IPS-18c (cell line): ENCODE results near the gene DRC1.
"Not testable (repeated sequence)": the region's sequence is repeated elsewhere in the genome, so short reads cannot be mapped to it uniquely, and the experiment has no call there.

Experiments used
- H3K4me3 ChIP-seq: 2 replicates; pipeline ENCODE4 v1.7.0; 2013; ENCODE audit warnings: low read depth, mild to moderate bottlenecking, low read length, moderate library complexity; ENCODE audit not compliant: insufficient read depth
- H3K9me3 ChIP-seq: one replicate; pipeline ENCODE4 v1.6.1; 2013; ENCODE audit warnings: mild to moderate bottlenecking, low read length, moderate library complexity; ENCODE audit not compliant: control insufficient read depth, insufficient read depth

The DRC1 gene

GRCh38 chr2:26466662-26467310, 65.1 kb downstream of the DRC1 start:
- Histone ChIP-seq H3K4me3 (no peak overlapping the region), H3K9me3 (no peaks in the 10 kb centered on the region)

DNA sequence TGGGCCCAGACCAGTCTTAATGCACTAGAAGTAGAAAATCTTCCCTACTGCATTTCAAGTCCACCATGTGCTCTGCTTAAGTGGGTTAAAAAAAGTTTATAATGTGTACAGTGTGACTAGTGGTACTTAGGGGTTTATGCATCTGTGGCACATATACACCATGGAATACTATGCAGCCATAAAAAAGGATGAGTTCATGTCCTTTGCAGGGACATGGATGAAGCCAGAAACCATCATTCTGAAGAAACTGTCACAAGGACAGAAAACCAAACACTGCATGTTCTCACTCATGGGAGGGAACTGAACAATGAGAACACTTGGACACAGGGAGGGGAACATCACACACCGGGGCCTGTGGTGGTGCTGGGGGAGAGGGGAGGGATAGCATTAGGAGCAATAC, 66.8 kb downstream of the DRC1 start:
- H3K4me3 ChIP-seq, H3K9me3 ChIP-seq: not testable (repeated sequence)

DNA sequence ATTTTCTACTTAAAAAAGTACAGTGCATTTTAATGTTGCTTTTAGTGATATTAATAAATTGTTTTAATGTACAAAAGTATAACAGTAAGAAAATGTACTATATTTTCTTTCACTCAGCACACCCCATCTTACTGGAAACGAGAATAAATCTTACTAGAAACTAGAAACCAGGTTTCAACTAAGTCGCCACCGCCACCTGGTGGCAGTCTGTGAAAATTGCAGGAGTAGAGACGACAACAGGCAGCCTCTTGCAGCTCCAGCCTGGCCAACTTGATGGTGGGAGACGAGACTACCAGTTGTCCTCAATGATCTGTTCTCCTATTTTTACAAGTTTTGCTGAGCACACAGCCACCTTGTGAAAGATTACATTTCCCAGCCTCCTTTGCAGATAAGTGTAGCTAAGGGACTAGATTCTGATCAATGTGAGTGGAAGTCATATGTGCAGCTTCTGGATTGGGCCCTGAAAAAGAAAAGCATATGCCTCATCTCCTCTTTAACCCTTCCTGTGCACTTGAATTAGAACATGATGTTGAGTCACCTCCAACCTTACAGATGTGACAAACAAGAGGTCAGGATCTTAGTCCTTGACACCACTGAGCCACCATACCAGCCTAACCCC, 67.5 kb downstream of the DRC1 start:
- H3K4me3 ChIP-seq, result no peak overlapping the region
- no peaks in the 10 kb centered on the region for H3K9me3 ChIP-seq

- no peaks in the 10 kb centered on the region for H3K9me3 ChIP-seq
- H3K4me3 ChIP-seq, result no peak overlapping the region
Measured at GRCh38 chr2:26469955-26470354, 68.2 kb downstream of the DRC1 start.

DNA sequence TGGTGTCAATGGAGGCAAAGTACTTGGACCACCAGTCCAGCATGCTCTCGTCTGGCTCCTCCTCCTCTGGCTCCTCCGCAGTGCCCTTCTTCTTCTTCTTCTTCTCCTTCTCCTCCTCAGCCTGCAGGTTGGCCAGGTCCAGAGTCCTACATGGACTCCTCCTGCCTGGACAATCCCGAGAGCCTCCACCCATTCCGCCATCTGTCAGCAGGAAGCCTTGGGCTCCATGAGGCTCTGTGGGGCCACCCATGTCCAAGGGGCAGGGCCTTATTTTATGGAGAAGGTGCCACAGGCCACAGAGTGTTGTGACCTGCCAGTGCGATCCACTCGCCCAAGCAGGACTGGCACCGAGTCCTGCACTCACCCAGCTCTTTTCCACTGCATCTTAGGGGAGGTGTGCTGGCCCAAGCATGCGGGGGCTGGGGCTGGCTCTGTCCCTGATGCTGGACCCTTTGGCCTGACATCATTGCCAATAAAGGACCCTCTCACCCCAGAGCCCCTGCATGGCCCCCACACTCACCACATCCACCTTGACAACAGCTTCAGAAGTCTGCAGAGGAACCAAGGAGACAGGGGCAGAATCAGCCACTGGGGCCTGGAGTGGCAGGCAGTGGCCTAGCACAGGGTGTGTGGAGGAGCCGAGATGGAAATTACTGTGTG, 69.0 kb downstream of the DRC1 start:
- Histone ChIP-seq H3K4me3 (no peak overlapping the region), H3K9me3 (no peaks in the 10 kb centered on the region)

GRCh38 chr2:26471289-26471688, 69.6 kb downstream of the DRC1 start:
- no peak overlapping the region for H3K4me3 ChIP-seq
- H3K9me3 ChIP-seq, result no peaks in the 10 kb centered on the region

- no peaks in the 10 kb centered on the region for H3K9me3 ChIP-seq
- no peak overlapping the region for H3K4me3 ChIP-seq
Measured at GRCh38 chr2:26471766-26472706, 70.3 kb downstream of the DRC1 start.

- no peak overlapping the region for H3K4me3 ChIP-seq
Measured at GRCh38 chr2:26472821-26473655, 71.3 kb downstream of the DRC1 start.

DNA sequence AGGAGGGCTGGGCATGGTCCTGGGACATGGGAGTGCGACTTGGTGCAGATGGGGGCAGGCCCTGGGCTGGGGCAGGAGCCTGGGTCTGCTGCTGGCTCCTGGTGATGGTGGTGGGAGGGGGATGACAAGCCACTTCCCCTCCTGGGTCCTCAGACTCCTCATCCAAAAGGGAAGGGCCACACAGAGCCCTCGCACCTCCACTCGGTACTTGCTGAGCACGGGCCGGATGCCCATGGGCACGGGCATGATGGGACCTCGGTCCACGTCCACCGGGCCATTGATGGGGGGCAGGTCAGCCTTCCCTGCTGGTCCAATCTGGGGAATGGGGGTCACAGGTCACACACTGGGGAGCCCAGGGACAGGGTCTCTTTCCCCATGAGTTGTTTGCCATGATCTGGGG, 72.1 kb downstream of the DRC1 start:
- Histone ChIP-seq H3K4me3 (no peak overlapping the region), H3K9me3 (no peaks in the 10 kb centered on the region)

More at GRCh38 chr2:26472821-26473655, 71.3 kb downstream of the DRC1 start:
- H3K9me3 ChIP-seq, result no peaks in the 10 kb centered on the region

GRCh38 chr2:26474261-26474785, 72.6 kb downstream of the DRC1 start:
- H3K4me3 ChIP-seq, result no peak overlapping the region
- no peaks in the 10 kb centered on the region for H3K9me3 ChIP-seq

DNA sequence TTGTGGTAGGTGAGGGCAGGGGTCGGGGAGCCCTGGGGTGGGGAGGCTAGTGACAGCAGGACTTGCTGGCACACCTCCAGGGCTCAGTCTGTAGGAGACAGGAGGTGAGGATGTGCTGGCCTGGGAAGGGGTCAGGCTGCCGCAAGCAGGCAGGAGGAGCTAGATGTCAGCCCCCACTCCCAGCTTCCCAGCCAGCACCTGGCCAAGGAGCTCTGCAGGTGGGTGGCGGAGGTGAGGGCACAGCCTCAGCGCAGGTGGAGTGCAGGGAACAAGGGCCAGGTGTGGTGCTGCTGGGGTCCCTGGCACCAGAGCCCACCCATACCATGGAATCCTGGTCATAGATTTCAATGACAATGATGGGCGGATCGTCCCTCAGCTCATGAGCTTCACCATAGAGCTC, 73.3 kb downstream of the DRC1 start:
- H3K9me3 ChIP-seq, result no peaks in the 10 kb centered on the region

DNA sequence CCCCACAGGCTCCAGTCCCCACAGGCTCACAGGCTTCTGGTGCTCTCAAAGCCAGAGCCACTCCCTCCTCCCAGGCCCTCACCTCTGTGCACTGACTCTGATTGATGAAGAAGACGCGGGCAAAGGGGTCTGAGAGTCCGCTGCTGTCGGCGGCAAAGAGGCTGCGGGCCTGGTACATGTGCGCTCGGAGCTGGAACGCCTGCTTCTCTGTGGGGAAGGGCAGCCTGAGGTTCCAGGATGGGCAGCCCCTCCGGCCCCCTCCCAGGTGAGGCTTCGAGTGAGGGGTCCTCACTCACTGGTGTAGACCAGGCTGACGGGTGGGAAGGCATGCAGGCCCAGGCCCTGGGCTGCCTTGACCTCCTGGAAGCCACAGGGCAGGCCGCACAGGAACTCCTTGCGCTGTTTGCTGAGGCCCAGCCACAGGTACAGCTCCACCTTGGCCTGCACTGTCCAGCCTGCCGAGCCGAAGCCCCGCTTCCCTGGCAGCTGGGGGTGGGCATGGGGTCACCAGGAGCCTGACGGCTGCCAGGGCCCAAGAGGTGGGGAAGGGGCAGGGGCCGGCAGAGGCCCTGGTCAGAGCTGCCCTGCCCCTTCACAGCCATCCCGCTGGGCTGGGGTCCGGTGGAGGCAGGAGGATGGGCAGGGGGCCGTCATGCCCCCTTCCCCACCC, 74.2 kb downstream of the DRC1 start:
- no peak overlapping the region for H3K4me3 ChIP-seq
- H3K9me3 ChIP-seq, result no peaks in the 10 kb centered on the region

More for the DNA sequence above, 73.3 kb downstream of the DRC1 start:
- no peak overlapping the region for H3K4me3 ChIP-seq

GRCh38 chr2:26477126-26477910, 75.6 kb downstream of the DRC1 start:
- H3K9me3 ChIP-seq, result no peaks in the 10 kb centered on the region
- 0 out of 2 replicates have a peak overlapping the region, but pooled peaks have one; percentile 15 for H3K4me3 ChIP-seq

- Histone ChIP-seq H3K4me3 (0 out of 2 replicates have a peak within 1 kb of the TSS, but pooled peaks have one; percentile 15), H3K9me3 (no peaks in the 10 kb centered on the region)
Measured at GRCh38 chr2:26477911-26478253, 76.2 kb downstream of the DRC1 start, which contains the start of gene OTOF. Gene OTOF (minus strand): TSS chr2:26478124.

GRCh38 chr2:26478366-26478765, 76.6 kb downstream of the DRC1 start:
- no peaks in the 10 kb centered on the region for H3K9me3 ChIP-seq
- no peak overlapping the region for H3K4me3 ChIP-seq
